PC-9 (cell line): Measurements from ENCODE around the gene CD300C.

ENCODE experiments used
- CTCF ChIP-seq: fragments of 200-600 bp; sonication (generic); conservative IDR thresholded peaks from 2 replicates; pipeline ENCODE4 v1.6.1; 2017; ENCODE audit warnings: mixed run types, antibody characterized with exemption, mild to moderate bottlenecking, moderate library complexity
- EZH2 ChIP-seq: fragments of 200-600 bp; sonication (generic); IDR thresholded peaks from 2 replicates; pipeline ENCODE4 v1.8.0; 2017; ENCODE audit warnings: antibody characterized with exemption, low read depth

- no peak for TF ChIP-seq CTCF
- TF ChIP-seq EZH2: no peak
Measured at GRCh38 chr17:74526681-74527080, 19.2 kb downstream of the CD300C start.
